Natural killer cell (primary cell): Measurements from ENCODE around the gene ZNF408. TPM values are rescaled to one million over a fixed set of nuclear protein-coding genes. Genes with fewer than 3 reads are reported as not detected.

Source experiments
- ATAC-seq, 3 donors: fragments of 150-1000 bp in 2 of 3; fragments of 200-7000 bp in 1 of 3; cut with Tn5 transposase; 1 replicate in 1 of 3; 2 replicates in 2 of 3; pipeline ENCODE4 v1.10.0; 2021; ENCODE audit warnings: mild to moderate bottlenecking in 2 of 3, moderate library complexity in 2 of 3
- DNase-seq, 2 donors: peaks; one replicate each; pipeline versions ENCODE4 v3.0.0 to v3.0.0-alpha.2; 2013 to 2021; ENCODE audit warnings: mixed read lengths in 1 of 2
- H3K27ac ChIP-seq: one replicate; pipeline ENCODE4 v1.5.1; 2013; ENCODE audit warnings: mild to moderate bottlenecking, low read length
- H3K27me3 ChIP-seq: one replicate; pipeline ENCODE4 v1.6.1; 2013; ENCODE audit warnings: low read length; ENCODE audit not compliant: control insufficient read depth, insufficient read depth
- H3K36me3 ChIP-seq: one replicate; pipeline ENCODE4 v1.6.1; 2013; ENCODE audit warnings: low read length; ENCODE audit not compliant: control insufficient read depth, insufficient read depth
- H3K4me1 ChIP-seq: one replicate; pipeline ENCODE4 v1.6.1; 2013; ENCODE audit warnings: low read length; ENCODE audit not compliant: control insufficient read depth, insufficient read depth
- H3K4me3 ChIP-seq: one replicate; pipeline ENCODE4 v1.5.1; 2013; ENCODE audit warnings: low read length
- H3K9me3 ChIP-seq: one replicate; pipeline ENCODE4 v1.6.1; 2013; ENCODE audit warnings: low read length; ENCODE audit not compliant: control insufficient read depth, insufficient read depth
- H3K27ac Mint-ChIP-seq, 2 donors: one replicate each; pipeline ENCODE4 v1.8.0; 2022; ENCODE audit warnings: mild to moderate bottlenecking in 2 of 2, mixed read lengths in 2 of 2, moderate library complexity in 1 of 2
- H3K27me3 Mint-ChIP-seq, 2 donors: one replicate each; pipeline ENCODE4 v1.8.0; 2022; ENCODE audit warnings: low read depth in 2 of 2, mixed read lengths in 2 of 2
- H3K36me3 Mint-ChIP-seq: one replicate; pipeline ENCODE4 v1.8.0; 2022; ENCODE audit warnings: mixed read lengths
- H3K4me1 Mint-ChIP-seq, 2 donors: one replicate each; pipeline ENCODE4 v1.8.0; 2022; ENCODE audit warnings: mixed read lengths in 2 of 2
- H3K4me3 Mint-ChIP-seq: one replicate; pipeline ENCODE4 v1.8.0; 2022; ENCODE audit warnings: mild to moderate bottlenecking, moderate library complexity, mixed read lengths
- H3K9me3 Mint-ChIP-seq, 2 donors: one replicate each; pipeline ENCODE4 v1.8.0; 2022; ENCODE audit warnings: mixed read lengths in 2 of 2
- WGBS: methylation state at CpG from one replicate; pipeline ENCODE4 v1.1.7; 2013; ENCODE audit warnings: missing lambda C conversion rate; ENCODE audit not compliant: insufficient coverage; 5-methylcytosine and 5-hydroxymethylcytosine counted together
- intact Hi-C: fragments of 100-400 bp; cut with micrococcal nuclease; formaldehyde crosslinking; loops from one replicate; pipeline ENCODE4 v1.14.2; 2022
- total RNA-seq, 4 donors: library from RNA; stranded (reverse); fragments of 120-200 nt in 1 of 4; gene quantifications; one replicate each; pipeline versions ENCODE4 v1.2.3 to v1.2.4, GENCODE V29; 2013 to 2022
- TF ChIP-seq, protein P1 (sequence below): fragments of 200-600 bp; IDR thresholded peaks from one replicate; pipeline ENCODE4 v1.8.0; 2022; ENCODE audit warnings: antibody characterized with exemption

The ZNF408 gene
- total RNA-seq, 3 donors from 2014 or later (not counting 1 experiment from before 2014, with no cell fraction given), result 9.1 to 19.0 (median 9.6) TPM

GRCh38 chr11:46728659-46729040 is 27.8 kb downstream of the ZNF408 start:
- Mint-ChIP-seq H3K4me1 (no peaks in the 10 kb centered on the region), H3K4me3 (no peak overlapping the region), H3K27me3 (no peaks in the 10 kb centered on the region), H3K36me3 (no peaks in the 10 kb centered on the region), H3K27ac (no peak overlapping the region), H3K9me3 (no peaks in the 10 kb centered on the region)
- intact Hi-C loops, result no loop called here
- H3K27me3 ChIP-seq, result no peaks in the 10 kb centered on the region
- TF ChIP-seq, protein P1, sequence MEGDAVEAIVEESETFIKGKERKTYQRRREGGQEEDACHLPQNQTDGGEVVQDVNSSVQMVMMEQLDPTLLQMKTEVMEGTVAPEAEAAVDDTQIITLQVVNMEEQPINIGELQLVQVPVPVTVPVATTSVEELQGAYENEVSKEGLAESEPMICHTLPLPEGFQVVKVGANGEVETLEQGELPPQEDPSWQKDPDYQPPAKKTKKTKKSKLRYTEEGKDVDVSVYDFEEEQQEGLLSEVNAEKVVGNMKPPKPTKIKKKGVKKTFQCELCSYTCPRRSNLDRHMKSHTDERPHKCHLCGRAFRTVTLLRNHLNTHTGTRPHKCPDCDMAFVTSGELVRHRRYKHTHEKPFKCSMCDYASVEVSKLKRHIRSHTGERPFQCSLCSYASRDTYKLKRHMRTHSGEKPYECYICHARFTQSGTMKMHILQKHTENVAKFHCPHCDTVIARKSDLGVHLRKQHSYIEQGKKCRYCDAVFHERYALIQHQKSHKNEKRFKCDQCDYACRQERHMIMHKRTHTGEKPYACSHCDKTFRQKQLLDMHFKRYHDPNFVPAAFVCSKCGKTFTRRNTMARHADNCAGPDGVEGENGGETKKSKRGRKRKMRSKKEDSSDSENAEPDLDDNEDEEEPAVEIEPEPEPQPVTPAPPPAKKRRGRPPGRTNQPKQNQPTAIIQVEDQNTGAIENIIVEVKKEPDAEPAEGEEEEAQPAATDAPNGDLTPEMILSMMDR, result no peak
- 95% methylated on average over 7 of the region's 9 CpGs for WGBS
- ATAC-seq (no peak), DNase-seq (no peak)
- H3K9me3 ChIP-seq, result no peaks in the 10 kb centered on the region
- H3K4me1 ChIP-seq, result no peaks in the 10 kb centered on the region
- H3K36me3 ChIP-seq, result no peaks in the 10 kb centered on the region
- H3K27ac ChIP-seq, result no peak overlapping the region
- no peak overlapping the region for H3K4me3 ChIP-seq

DNA sequence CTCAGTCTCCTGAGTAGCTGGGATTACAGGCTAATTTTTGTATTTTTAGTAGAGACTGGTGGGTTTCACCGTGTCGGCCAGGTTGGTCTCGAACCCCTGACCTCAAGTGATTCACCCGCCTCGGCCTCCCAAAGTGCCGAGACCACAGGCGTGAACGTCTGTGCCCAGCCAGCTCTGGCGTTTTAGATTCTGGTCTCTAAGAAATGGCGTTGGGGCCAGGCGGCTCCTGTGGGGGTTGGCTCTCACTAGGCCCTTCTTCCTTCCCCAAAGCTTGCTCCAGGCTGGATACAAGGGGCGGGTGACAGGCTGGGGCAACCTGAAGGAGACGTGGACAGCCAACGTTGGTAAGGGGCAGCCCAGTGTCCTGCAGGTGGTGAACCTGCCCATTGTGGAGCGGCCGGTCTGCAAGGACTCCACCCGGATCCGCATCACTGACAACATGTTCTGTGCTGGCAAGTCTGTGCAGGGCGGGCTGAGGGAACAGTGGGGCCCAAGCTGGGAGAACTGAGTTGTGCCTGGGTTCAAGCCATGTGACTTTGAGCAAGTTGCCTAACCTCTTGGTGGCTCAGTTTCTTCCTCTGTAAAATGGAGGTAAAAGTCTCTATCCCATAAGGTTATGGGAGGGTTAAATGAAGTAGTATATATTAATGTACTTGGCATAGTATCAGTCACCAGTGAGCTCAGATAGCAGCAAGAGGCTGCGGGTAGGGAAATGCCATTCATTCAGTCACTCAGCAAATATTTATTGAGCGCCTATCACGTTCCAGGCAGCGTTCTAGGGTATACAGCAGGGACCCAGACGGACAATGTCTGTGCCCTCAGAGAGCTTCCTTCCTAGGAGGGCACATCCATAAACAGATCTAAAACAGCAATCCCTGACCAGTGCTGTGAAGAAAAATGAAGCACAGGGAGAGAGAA is 28.5 kb downstream of the ZNF408 start:
- H3K4me1 Mint-ChIP-seq, result no peaks in the 10 kb centered on the region
- ATAC-seq (no peak), DNase-seq (no peak)
- H3K36me3 Mint-ChIP-seq, result no peaks in the 10 kb centered on the region
- no peak overlapping the region for H3K4me3 Mint-ChIP-seq
- no peaks in the 10 kb centered on the region for H3K9me3 Mint-ChIP-seq
- Histone ChIP-seq H3K4me1 (no peaks in the 10 kb centered on the region), H3K4me3 (no peak overlapping the region), H3K9me3 (no peaks in the 10 kb centered on the region), H3K27ac (no peak overlapping the region), H3K36me3 (no peaks in the 10 kb centered on the region), H3K27me3 (no peaks in the 10 kb centered on the region)
- no peaks in the 10 kb centered on the region for H3K27me3 Mint-ChIP-seq
- TF ChIP-seq, protein P1, result no peak
- no peak overlapping the region for H3K27ac Mint-ChIP-seq
- intact Hi-C loops, result no loop called here
- WGBS, result 93% methylated on average over 24 of the region's 24 CpGs

DNA sequence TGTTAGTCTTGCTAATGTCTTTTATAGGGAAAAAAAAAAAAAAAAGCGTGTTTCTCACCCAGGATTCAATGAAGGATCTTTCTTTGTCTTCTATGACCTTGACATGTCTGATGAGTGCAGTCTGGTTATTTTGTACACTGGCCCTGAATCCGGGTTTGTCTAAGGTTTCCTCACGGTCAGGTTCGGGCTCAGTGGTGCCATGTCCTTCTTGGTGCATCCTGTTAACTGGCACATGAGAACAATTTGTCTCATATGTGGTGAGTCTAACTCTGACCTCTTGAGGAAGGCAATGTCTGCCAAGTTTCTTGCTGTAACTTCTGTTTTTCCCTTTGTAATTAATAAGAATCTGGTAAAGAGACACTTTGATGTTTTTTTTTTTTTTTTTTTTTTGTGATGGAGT is 30.7 kb downstream of the ZNF408 start:
- H3K4me3 Mint-ChIP-seq, result no peak overlapping the region
- H3K27ac Mint-ChIP-seq, result no peak overlapping the region
- no peaks in the 10 kb centered on the region for H3K4me1 Mint-ChIP-seq
- DNase-seq, result no peak
- TF ChIP-seq, protein P1, result no peak
- H3K27ac ChIP-seq, result no peak overlapping the region
- H3K27me3 ChIP-seq, result no peaks in the 10 kb centered on the region
- H3K4me1 ChIP-seq, result no peaks in the 10 kb centered on the region
- no peaks in the 10 kb centered on the region for H3K27me3 Mint-ChIP-seq
- no peak for ATAC-seq
- intact Hi-C loops, result no loop called here
- WGBS, result 82% methylated on average over 3 of the region's 4 CpGs
- H3K9me3 ChIP-seq, result no peaks in the 10 kb centered on the region
- no peaks in the 10 kb centered on the region for H3K36me3 Mint-ChIP-seq
- no peaks in the 10 kb centered on the region for H3K9me3 Mint-ChIP-seq
- no peaks in the 10 kb centered on the region for H3K36me3 ChIP-seq
- no peak overlapping the region for H3K4me3 ChIP-seq
